ENCODE data around the gene MELK.

DNA sequence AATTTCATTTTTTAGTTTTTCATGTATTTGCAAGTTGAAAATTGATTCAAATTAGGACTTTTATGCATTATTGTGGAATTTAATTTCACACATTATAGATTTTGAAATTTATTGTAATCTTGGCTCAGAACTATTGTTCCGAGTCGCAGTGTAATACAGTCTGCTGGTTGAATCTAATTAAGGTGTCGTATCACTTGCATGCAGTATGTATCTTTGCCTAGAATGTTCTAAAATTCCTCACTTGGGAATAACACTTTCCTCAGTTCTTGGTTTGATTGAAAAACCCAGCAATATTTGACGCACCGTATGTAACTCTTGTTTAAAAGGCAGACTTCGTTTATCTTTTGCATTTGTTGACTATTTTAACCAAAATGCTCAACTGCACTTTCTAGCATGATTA lies 49.4 kb downstream of the MELK start:
- TF ChIP-seq, protein P1, sequence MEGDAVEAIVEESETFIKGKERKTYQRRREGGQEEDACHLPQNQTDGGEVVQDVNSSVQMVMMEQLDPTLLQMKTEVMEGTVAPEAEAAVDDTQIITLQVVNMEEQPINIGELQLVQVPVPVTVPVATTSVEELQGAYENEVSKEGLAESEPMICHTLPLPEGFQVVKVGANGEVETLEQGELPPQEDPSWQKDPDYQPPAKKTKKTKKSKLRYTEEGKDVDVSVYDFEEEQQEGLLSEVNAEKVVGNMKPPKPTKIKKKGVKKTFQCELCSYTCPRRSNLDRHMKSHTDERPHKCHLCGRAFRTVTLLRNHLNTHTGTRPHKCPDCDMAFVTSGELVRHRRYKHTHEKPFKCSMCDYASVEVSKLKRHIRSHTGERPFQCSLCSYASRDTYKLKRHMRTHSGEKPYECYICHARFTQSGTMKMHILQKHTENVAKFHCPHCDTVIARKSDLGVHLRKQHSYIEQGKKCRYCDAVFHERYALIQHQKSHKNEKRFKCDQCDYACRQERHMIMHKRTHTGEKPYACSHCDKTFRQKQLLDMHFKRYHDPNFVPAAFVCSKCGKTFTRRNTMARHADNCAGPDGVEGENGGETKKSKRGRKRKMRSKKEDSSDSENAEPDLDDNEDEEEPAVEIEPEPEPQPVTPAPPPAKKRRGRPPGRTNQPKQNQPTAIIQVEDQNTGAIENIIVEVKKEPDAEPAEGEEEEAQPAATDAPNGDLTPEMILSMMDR (IDR thresholded peaks at IDR 0.05) = no peak
- TF ChIP-seq POLR2A (IDR thresholded peaks at IDR 0.05) = no peak
